Renal pelvis (tissue), 4 donors: Measurements from ENCODE around the gene ECEL1. TPM values are rescaled to one million over a fixed set of nuclear protein-coding genes. Genes with fewer than 3 reads are reported as not detected.

Source experiments
- DNase-seq: peaks from one replicate; pipeline ENCODE4 v3.0.0-alpha.2; 2013
- polyA plus RNA-seq, 3 donors: library from polyadenylated mRNA; unstranded; fragments of 120-200 nt; gene quantifications; one replicate each; pipeline ENCODE4 v1.2.1, GENCODE V29; 2013; ENCODE audit not compliant: insufficient read length in 3 of 3

ECEL1 gene
- polyA plus RNA-seq, 3 donors: 4.8 to 24.8 (median 17.4) TPM

DNA sequence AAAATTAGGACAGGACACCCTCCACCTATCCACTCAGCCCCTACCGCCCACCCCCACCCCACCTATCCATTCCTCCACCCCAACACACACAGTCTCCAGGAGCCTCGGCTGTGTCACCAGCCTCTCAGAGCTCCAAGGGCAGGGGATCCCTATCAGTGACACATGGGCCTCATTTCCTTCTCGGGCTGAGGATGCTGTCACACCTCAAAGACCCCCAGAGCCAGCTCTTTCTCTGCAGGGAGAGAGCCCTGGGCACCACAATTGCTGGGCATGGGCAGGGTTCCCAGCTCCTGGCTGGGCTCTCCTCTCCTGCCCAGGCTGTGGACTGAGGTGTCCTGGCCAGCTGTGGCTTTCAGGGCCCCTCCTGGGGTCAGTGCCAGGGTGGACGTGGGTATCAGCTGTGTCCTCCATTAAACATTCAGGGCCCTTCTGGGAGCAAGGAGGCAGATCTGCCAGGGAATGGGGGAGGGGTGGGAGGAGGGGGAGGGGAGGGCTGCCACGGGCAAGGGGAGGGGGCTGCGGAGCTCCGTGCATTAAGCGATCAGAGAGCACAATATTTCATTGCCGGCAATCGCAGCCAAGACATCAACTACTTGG is 14.3 kb upstream of the ECEL1 start:
- no peak for DNase-seq

DNA sequence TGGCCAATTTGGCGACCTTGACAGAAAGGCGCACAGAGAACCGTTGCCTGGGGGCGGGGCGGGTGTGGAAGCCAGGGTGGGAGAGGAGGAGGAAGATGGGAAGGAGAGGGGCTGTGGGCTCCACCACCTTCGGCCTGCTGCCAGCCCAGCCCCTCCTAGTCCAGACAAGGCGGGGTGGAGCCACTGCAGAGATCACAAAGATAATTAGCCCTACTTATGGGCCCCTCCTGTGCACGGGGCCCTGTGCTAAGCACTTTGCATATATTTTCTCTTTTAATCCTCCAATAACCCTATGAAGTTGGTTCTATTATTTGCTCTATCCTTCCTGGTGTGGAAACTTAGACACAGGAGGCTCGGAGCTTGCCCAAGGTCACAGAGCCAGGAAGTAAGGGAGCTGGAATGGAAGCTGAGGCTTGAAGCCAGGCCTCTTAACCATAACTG is 13.7 kb upstream of the ECEL1 start:
- DNase-seq: no peak

GRCh38 chr2:232498452-232498851 is 10.8 kb upstream of the ECEL1 start:
- DNase-seq: no peak

DNA sequence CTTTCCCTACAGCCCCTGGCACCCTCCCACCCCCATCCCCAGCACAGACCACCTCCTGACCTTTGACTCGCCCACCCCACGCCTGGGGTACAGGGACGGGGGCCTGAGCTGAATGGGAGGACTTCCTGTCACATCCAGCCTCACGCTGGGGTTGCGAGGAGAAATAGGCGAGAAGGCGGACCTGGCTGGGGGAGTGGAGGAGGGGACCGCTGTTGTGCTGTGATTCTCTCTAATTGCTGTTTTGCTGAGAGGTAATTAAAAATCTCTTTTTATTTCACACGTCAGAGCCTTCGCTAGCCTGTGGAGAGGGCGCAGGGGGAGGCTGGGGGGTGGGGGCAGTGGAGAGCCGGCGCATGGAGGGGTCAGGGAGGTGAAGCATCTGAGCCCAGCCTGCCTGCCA is 9.7 kb upstream of the ECEL1 start:
- no peak for DNase-seq

GRCh38 chr2:232496501-232497270 is 9.1 kb upstream of the ECEL1 start:
- DNase-seq: no peak

GRCh38 chr2:232495292-232495691 is 7.7 kb upstream of the ECEL1 start:
- no peak for DNase-seq

DNA sequence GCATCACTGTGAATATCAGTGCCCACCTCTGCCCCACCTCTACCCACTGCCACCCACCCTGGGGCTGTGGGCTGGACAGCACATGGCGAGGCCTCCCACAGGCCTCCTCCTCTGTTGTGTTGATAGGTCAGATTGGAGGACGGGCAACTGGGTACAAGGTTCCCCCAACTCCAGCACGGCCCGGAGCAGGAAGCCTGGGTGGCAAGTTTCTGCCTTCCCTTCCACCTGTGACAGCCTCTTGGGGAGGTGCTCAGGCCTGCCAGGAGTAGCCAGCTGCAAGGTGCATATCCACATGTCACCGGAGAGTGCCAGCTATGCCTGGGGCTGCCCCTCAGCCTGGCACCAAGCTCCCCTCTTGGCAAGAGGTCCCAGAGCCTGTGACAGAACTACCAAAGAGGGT is 6.9 kb upstream of the ECEL1 start:
- DNase-seq: no peak

DNA sequence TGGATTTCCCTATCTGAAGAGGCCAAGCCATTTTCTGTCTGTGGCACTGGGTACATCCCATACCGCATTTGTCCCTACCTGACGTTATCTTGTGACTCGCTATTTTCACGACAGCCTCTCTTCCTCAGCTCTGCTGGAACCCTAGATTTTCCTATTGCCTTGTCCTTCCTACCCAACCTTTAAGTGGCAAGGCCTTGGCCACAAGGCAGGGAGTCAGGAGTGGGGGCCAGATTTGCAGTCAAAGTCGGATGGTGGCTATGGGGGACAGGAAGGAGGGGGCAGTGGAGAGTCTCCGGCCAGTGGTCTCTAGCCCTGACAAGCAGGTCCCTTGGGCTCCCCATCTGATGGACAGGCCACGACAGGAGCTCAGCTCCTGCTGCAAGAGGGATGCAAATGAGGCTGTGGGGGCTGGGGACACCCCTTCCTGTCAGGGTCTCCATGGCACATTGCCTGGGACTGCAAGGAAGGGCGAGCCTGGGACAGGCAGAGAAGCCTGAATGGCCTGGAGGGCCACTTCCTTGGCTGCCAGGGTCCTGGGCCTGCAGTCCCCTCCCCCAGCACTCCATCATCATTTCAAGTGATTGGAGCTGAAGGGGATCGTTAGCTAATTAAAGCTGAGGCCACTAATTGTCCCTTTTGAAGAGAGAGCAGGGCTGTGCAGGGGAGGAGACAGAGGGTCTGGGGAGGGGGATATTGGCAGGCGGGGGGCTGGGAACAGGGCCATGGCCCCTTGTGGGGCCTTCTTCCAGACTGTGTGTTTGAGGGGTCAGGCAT is 6.3 kb upstream of the ECEL1 start:
- no peak for DNase-seq

- DNase-seq: no peak
Observed at GRCh38 chr2:232492963-232493700, 5.5 kb upstream of the ECEL1 start.

GRCh38 chr2:232492236-232492848 is 4.7 kb upstream of the ECEL1 start:
- DNase-seq: no peak

GRCh38 chr2:232491139-232491780 is 3.6 kb upstream of the ECEL1 start:
- no peak for DNase-seq

DNA sequence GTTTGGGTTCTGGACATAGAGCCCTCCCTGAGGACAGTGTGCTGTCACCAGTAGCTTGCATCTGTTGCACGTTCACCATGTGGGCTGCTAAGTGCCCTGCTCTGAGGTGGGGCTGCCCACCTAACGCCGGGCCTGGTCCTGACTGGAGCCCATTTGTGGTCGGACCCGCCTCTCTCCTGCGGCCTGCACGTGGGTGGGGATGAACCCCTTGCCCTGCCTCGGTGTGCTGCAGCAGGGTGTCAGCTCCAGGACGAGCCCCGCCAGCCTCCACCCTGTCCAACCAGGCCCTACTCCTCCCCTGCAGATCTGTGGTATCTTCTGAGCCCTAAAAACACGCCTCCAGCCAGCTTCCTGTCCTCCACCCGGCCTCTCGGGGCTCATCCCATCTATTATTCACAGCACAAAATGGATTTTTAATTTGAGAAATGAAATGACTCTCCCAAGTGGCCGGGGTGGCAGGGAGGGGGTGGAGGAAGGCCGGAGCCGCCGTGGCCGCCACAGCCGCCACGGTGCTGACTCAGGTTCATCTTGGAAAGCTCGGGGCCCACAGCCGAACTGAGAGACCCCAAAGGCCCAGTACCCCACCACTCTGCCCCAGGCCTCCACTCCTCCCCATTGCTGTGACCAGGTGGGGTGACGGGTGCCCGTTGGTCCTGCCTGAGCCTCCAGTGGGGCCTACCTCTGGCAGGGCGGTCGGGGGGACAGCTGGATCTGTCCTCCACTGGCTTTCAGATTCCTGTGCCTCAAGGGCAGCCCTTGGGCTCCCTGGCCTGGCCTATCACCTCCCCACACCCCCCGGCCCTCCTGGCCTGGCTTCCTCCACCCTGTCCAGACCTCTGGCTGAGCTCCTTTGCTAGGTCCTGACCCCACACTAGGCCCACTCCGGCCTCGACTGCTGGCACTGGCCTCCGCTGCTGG is 2.8 kb upstream of the ECEL1 start:
- no peak for DNase-seq

GRCh38 chr2:232489516-232490220 is 2.0 kb upstream of the ECEL1 start:
- DNase-seq: no peak

GRCh38 chr2:232488721-232489300 is 1.2 kb upstream of the ECEL1 start:
- DNase-seq: no peak

DNA sequence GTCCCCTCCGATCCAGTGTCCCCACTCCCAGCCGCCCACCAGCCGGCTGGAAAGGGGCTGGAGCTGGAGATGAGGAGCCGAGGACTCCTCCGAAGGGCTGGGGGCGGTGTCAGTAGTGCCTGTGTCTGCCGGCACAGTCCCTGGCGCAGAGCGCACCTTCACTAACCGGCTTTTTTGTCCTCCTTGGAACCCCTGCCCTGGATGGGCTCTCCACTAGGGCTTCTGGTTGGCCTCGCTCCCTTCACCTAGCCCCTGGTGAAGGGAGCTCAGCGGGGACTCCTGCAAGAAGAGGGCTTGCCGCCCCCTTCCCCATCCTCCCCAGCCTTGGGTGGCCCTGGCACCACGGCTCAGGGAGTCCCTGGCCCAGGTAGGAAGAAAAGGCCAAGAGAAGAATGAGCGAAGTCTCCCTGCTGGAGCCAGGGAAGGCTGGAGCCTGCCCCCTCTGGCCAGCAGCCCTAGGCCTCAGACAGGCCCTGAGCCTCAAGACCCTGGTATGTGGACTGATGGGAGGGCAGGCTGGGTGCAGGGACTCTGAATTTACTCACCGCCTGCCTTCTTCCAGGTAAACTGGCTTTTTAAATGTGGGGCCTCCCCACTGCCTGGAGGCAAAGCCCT is 570 bp upstream of the ECEL1 start:
- DNase-seq: no peak

GRCh38 chr2:232486558-232487384 is 863 bp downstream of the ECEL1 start:
- no peak for DNase-seq

DNA sequence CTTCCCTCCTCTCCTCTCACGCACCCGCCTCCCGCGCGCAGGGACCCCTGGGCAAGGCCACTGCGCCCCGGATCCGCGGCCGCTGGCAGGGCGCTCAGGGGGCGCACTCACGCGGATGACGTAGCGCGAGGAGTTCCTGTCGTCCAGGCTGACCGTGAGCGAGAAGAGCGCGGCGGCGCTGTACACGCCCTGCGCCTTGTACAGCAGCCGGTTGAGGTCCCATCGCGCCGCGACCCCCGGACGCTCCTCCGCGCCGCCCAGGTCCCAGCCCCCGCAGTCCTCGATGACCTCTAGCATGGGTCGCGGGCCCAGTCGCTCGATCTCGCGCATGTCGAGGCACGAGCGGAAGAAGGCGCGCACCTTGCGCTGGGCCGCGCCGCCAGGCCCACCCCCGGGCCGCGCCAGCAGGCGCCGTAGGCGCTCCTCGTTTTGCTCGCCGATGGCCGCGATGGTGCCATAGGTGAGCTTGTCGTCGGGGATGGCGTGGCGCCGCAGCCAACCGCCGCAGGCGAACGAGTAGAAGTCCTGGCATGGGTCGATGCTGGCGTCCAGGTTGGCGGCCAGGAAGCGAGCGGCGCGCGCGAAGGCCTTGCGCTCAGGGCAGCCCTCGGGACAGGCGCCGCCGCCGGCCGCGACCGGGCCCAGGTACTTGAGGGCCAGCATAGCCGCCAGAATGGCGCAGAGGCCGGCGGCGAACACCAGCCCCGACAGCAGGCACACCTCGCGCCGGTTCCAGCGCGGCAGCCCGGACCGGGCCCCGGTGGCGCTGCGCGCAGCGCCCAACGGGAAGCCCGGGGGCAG is 1.7 kb downstream of the ECEL1 start:
- no peak for DNase-seq
